Transverse colon (tissue), 3 donors: ENCODE results near the gene GABRP.

ENCODE experiments used
- POLR2A ChIP-seq: fragments of 450-650 bp; IDR thresholded peaks from one replicate; pipeline ENCODE4 v1.6.1; 2016; ENCODE audit warnings: antibody characterized with exemption, mild to moderate bottlenecking, moderate library complexity
- TF ChIP-seq, protein P1 (sequence below), 5 experiments: fragments of 200-600 bp in 3 of 5; fragments of 450-650 bp in 2 of 5; sonication (generic) in 3 of 5; IDR thresholded peaks; 1 replicate in 2 of 5; 2 replicates in 3 of 5; pipeline ENCODE4 v1.5.1; 2016 to 2017; ENCODE audit warnings: antibody characterized with exemption in 5 of 5, inconsistent platforms in 3 of 5, mild to moderate bottlenecking in 2 of 5, moderate library complexity in 1 of 5

DNA sequence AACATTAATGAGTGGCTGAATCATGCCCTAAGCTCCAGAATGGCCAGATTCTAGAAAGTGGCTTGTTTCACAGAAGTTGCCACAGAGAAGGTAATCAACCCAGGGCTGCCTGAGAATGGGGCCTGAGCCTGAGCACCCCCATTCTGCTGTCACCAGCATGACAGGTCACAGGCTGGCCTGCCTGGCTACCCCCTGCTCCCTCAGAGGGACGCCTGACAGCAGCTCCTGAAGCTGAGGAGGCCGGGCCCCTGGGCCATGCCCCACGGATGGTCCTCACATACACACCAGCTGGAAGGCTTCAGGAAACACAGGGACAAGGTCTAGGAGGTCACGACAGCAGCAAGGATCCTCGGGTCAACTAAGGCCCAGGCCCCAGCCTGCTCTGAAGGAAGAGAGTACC lies 3.7 kb downstream of the GABRP start:
- TF ChIP-seq, protein P1, sequence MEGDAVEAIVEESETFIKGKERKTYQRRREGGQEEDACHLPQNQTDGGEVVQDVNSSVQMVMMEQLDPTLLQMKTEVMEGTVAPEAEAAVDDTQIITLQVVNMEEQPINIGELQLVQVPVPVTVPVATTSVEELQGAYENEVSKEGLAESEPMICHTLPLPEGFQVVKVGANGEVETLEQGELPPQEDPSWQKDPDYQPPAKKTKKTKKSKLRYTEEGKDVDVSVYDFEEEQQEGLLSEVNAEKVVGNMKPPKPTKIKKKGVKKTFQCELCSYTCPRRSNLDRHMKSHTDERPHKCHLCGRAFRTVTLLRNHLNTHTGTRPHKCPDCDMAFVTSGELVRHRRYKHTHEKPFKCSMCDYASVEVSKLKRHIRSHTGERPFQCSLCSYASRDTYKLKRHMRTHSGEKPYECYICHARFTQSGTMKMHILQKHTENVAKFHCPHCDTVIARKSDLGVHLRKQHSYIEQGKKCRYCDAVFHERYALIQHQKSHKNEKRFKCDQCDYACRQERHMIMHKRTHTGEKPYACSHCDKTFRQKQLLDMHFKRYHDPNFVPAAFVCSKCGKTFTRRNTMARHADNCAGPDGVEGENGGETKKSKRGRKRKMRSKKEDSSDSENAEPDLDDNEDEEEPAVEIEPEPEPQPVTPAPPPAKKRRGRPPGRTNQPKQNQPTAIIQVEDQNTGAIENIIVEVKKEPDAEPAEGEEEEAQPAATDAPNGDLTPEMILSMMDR (IDR thresholded peaks at IDR 0.05), result no peak
- no peak for TF ChIP-seq POLR2A
